GM19452 (cell line): ENCODE data around the gene GRIK5.

Experiments
- ATAC-seq: cut with Tn5 transposase; IDR thresholded peaks from one replicate; pipeline ENCODE4 v1.9.1; 2021; ENCODE audit not compliant: unreplicated experiment

Gene GRIK5

GRCh38 chr19:42095142-42095813 lies 25.3 kb upstream of the GRIK5 start:
- no peak for ATAC-seq

DNA sequence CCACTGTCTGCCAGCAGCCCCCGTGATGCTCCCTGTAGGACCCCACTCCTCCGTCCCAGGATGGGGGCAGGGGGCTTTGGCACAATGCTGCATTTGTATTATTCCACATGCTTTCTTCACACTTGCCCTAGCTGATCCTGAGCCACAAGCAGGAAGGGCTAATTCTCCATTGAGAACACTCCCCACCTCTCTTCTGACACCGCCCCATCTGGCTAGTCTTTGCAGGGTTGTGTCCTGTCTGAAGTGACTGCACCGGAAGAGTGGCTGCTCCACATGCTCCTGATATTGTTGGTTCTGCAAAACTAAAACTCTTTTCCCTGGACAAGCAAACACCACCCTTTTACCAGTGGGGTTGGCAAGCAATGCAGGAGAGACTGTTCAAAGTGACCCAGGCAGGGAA lies 23.9 kb upstream of the GRIK5 start:
- no peak for ATAC-seq

DNA sequence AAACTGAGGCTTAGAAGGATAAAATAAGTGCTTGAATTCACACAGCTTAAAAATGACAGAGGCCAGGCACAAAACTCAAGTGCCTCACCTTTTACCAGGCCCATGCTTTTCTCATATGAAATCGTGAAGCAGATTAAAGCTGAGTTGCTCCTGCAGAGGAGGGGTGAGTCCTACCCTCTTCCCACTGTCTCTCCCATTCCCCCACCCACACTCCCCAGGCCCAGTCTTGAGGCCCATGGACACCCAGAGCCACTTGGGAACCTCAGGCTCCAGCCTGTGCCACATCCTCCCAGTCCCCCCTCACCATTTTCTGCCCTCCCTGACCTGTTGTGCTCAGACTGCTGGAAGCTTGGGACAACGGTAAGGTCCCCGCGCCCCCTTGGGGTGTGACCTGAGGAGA lies 23.5 kb upstream of the GRIK5 start:
- no peak for ATAC-seq

DNA sequence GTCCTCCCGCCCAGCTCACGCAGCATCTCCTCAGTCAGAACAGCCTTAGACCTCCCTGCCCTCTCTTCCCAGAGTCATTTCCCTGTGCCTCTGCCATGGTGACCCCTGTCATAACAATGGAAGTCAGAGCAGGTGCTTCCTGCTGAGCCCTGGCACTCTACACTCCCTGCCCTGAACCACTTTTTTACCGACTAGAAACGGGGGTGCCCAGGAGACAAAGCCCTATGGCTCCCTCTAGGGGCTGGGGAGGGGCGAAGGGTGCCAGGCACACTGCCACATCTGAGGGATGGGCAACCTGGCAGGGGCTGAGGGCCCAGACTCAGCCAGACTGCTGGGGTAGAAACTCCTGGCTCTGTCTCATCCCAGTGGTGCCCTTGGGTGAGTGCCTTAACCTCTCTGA lies 22.3 kb upstream of the GRIK5 start:
- ATAC-seq, result no peak

- ATAC-seq, result no peak
Observed at GRCh38 chr19:42091742-42092141, 21.7 kb upstream of the GRIK5 start.

GRCh38 chr19:42091300-42091699 lies 21.3 kb upstream of the GRIK5 start:
- ATAC-seq, result no peak

- ATAC-seq, result no peak
Observed at GRCh38 chr19:42090672-42091071, 20.7 kb upstream of the GRIK5 start.

GRCh38 chr19:42089772-42090171 lies 19.8 kb upstream of the GRIK5 start:
- no peak for ATAC-seq

DNA sequence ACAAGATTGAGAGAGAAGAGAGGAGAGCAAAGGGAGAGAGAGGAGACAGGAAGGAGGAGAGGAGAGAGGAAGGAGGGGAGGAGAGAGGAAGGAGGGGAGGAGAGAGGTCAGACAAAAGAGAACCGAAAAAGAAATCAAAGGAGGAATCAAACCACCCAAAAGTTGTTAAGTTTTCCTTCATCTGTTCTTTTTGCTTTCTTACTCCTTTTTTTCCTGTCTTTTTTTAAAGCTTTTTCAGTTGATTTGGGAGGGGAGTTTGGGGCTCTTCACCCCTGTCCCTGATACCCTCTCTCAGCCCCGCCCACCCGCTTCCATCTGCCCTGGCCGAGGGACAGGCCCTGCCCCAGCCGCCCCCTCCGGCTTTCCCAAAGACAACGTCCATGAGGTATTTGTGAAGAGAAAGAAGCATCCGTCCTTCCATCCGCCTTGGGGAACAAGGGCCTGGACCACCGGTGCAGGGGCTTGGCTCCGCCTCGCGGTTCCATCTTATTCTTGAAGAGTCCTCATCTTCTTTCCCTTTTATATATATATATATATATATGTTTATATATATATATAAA lies 19.3 kb upstream of the GRIK5 start:
- no peak for ATAC-seq

DNA sequence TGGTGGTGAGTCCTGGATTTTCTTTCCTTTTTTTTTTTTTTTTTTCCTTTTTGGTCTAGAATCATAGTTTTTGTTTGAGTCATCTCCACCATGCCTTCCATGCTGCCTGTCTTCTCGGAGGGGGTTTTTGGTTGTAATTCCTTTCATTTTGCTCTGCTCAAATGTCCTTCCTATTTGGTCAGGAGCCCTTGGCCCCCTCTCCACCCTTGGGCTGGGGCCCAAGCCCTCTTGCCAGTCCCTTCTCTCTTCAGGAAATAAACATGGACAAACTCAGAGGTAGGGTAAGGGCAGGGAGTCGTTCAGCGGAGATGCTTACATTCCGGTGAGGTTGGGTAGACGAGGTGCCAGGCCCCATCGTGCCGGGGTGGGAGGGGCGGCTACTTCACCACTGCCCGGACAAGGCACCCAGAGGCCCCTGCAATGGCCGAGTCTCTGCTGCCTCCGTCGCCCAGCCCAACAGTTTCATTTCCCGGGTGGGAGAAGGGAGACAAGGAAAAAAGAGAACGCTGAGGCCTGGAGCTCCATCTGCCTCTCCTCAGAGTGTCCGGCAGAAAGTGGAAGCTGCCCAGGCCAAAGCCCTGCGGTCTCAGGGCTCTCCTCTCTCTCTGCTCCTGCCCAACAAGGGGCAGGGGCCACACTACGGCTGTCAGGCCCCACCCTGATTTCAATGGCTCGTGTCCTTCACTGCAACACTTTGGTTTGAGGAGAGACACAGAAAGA lies 18.6 kb upstream of the GRIK5 start:
- ATAC-seq, result no peak

DNA sequence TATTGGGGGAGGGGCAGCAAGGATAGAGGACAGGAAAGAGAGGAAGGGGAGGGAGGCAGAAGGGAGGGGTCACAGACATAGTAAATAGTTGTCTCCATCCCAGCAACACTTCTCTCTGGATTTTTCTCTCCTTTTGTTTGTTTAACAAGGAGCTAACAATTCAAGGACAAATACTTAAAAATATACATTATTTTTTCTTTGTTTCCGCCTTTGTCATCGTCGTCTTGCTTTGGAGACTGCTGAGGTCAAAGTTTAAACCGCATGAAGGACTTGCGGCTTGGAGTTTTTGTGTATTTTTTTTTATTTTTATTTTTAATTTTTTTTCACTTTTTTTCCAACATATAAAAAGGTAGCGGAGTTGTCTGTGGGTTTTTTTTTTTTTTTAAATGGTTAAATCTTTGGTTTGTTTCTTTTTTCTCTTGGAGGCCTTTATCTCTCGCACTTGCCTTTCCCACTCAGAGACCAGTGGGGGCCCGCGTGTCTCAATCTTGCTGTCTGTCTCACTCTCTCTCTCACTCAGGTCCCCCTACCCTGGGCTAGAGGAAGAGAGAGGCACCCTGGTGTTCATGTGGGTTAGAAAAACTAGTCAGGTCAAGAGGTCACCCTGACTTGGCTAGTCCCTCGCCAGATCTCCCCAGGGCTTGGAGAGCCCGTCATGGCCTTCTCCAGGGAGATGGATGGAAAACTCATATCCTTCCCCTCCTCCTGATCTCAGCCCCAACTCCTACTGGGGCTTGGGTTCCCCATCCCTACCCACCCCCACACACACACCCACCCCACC lies 17.0 kb upstream of the GRIK5 start:
- no peak for ATAC-seq

DNA sequence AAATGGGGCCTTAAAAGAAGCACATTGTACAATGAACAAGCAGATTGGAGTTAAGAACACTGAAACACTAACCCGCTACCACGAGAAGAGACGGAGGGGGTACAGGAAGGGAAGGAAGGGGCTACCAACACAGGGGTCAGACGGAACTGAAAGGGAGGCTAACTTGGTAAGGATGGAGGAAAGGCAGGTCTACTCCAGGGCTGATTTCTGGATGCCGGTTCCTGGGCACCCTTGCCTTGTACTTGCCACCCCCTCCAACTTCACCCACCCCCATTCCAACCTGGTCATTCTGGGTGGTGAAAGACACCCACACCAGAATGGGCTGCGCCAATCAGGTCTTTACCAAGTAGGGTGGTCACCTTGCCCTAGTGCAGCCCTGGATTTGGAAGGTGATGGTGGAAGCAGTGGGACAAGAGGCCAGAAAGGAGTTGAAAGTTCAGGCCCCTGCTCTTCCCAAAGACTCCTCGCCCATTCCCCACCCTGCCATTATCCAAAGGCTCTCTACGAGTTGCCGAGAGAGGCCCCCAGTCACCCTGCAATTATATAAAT lies 16.3 kb upstream of the GRIK5 start:
- no peak for ATAC-seq

GRCh38 chr19:42083537-42083936 lies 13.5 kb upstream of the GRIK5 start:
- no peak for ATAC-seq

DNA sequence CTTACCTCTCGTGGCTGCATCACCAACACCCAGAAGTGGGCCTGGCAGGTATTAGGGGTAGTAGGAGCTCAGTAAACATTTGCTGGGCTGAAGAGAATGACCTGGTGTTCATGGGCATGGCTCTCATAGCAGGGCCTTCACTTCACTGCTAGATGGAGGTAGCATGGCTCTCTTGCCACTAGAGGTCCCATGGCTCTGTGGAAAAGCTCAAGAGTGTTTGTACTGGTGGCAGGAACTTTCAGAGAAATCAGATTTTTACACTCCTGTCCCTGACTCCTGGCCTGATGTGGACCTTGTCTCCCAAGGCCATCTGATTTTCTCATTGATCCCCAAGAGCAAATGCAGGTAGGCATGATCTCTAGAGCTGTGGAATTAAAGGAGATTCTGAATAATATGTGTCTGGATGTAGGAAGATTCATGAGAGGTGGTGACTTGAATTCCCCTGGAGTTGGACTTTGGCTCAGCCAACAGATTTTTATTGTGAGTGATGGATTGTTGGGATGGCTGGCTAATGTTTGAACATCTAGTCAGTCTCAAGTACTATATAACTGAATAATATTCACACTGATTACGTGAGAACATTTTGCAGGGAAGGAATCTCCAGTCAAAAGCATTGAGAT lies 11.7 kb upstream of the GRIK5 start:
- ATAC-seq, result no peak

DNA sequence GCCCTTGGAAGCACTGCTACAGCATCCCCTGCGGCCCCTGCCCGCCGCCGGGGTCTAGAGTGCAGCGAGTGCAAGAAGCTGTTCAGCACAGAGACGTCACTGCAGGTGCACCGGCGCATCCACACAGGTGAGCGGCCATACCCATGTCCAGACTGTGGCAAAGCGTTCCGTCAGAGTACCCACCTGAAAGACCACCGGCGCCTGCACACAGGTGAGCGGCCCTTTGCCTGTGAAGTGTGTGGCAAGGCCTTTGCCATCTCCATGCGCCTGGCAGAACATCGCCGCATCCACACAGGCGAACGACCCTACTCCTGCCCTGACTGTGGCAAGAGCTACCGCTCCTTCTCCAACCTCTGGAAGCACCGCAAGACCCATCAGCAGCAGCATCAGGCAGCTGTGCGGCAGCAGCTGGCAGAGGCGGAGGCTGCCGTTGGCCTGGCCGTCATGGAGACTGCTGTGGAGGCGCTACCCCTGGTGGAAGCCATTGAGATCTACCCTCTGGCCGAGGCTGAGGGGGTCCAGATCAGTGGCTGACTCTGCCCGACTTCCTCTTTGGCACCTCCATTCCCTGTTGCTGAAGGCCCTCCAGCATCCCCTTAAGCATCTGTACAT lies 10.9 kb upstream of the GRIK5 start:
- ATAC-seq, result no peak

DNA sequence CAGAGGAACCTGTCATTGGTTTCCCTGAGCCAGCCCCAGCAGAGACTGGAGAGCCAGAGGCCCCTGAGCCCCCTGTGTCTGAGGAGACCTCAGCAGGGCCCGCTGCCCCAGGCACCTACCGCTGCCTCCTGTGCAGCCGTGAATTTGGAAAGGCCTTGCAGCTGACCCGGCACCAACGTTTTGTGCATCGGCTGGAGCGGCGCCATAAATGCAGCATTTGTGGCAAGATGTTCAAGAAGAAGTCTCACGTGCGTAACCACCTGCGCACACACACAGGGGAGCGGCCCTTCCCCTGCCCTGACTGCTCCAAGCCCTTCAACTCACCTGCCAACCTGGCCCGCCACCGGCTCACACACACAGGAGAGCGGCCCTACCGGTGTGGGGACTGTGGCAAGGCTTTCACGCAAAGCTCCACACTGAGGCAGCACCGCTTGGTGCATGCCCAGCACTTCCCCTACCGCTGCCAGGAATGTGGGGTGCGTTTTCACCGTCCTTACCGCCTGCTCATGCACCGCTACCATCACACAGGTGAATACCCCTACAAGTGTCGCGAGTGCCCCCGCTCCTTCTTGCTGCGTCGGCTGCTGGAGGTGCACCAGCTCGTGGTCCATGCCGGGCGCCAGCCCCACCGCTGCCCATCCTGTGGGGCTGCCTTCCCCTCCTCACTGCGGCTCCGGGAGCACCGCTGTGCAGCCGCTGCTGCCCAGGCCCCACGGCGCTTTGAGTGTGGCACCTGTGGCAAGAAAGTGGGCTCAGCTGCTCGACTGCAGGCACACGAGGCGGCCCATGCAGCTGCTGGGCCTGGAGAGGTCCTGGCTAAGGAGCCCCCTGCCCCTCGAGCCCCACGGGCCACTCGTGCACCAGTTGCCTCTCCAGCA lies 10.1 kb upstream of the GRIK5 start:
- no peak for ATAC-seq

DNA sequence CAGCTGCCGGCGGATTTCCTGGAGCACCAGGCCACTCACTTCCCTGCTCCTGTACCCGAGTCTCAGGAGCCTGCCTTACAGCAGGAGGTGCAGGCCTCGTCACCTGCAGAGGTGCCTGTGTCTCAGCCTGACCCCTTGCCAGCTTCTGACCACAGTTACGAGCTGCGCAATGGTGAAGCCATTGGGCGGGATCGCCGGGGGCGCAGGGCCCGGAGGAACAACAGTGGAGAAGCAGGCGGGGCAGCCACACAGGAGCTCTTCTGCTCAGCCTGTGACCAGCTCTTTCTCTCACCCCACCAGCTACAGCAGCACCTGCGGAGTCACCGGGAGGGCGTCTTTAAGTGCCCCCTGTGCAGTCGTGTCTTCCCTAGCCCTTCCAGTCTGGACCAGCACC lies 9.3 kb upstream of the GRIK5 start:
- no peak for ATAC-seq

DNA sequence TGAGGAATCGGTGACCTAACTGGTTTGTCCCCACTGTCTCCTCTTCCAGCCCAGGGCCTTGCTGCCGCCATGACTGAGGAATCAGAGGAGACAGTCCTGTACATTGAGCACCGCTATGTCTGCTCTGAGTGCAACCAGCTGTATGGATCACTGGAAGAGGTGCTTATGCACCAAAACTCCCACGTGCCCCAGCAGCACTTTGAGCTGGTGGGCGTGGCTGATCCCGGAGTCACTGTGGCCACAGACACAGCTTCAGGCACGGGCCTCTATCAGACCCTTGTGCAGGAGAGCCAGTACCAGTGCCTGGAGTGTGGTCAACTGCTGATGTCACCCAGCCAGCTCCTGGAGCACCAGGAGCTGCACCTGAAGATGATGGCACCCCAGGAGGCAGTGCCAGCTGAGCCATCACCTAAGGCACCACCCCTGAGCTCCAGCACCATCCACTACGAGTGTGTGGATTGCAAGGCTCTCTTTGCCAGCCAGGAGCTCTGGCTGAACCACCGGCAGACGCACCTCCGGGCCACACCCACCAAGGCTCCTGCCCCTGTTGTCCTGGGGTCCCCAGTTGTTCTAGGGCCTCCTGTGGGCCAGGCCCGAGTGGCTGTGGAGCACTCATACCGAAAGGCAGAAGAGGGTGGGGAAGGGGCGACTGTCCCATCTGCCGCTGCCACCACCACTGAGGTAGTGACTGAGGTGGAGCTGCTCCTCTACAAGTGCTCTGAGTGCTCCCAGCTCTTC lies 8.7 kb upstream of the GRIK5 start:
- no peak for ATAC-seq

GRCh38 chr19:42078058-42078457 lies 8.1 kb upstream of the GRIK5 start:
- ATAC-seq, result no peak
